GM19351 (cell line): ENCODE results near the gene ANKRD65.
A peak's percentile ranks its signal among the peaks of the same experiment; 100 is the strongest.
"Not testable (repeated sequence)": the region's sequence is repeated elsewhere in the genome, so short reads cannot be mapped to it uniquely, and the experiment has no call there.

Experiments used
- ATAC-seq: cut with Tn5 transposase; IDR thresholded peaks from one replicate; pipeline ENCODE4 v1.9.1; 2021; ENCODE audit warnings: mild to moderate bottlenecking, moderate library complexity; ENCODE audit not compliant: unreplicated experiment

ANKRD65 gene

DNA sequence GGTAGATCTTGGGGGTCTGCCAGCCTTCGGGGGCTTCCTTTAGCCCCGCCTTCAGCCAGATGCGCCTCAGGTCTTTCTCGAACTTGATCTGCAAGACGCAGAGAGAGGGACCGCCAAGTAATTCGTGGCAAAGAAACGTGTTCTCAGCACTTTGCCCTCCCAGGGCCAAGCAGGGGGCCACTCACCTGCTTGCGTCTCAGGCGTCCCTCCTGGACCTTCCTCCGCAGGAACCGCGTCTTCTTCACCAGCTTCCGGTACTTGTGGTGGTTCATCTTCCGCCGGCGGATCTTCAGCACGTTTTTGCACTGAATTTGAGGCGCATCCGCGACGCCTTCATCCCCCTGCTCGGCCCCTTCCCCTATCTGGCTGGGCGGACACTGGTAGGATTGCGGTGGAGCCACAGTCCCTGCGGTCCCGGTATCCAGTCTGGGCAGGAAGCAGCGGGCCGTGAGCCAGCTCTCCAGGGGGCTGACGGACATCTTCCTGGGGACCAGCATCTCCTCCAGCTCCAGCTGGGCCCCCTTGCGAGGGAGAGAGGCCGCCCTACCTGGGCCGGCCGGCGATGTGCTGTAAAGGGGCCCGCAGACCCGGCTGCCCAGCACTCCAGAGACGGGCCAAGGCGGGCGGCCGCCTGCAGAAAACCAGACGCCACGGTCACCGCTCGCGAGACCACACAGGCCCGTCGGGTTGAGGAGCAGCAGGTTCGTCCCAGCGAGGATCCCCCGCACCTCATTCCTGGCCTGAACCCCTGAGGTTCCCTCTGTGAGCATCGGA is 47.1 kb downstream of the ANKRD65 start:
- no peak for ATAC-seq

DNA sequence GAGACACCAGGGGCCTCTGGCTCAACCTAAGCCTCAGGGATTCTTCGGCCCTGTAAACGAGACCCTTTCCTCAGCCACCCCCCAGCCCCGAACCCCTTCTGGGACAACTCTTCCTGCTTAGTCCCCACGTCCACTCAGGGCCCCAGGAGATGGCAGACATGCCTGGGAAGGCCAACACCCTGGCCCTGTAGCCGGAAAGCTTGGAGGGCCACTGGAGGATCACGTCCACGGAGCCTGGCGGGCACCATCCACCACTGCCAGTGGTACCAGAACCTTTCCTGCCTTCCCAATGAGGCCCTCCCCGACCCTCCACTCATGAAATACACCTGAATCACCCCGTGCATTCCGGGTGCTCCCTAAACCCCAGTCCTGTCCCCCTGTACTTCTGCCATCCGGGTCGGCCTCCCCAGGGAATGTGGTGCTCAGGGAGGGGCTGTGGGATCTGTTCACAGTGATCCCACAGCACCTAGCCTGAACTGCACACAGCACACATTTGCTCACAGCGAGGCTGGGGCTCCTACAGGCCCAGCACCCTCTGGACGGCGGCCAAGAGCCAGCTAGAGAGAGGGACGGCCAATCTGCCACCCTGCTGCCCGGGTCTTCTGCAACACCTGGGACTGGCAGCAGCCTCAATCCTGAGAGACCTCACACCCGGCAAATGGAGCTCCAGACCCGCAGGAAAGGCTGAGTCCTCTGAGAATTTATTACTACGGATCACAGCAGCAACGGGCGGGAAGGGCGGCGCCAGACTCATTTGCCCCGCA is 47.8 kb downstream of the ANKRD65 start:
- ATAC-seq: no peak

DNA sequence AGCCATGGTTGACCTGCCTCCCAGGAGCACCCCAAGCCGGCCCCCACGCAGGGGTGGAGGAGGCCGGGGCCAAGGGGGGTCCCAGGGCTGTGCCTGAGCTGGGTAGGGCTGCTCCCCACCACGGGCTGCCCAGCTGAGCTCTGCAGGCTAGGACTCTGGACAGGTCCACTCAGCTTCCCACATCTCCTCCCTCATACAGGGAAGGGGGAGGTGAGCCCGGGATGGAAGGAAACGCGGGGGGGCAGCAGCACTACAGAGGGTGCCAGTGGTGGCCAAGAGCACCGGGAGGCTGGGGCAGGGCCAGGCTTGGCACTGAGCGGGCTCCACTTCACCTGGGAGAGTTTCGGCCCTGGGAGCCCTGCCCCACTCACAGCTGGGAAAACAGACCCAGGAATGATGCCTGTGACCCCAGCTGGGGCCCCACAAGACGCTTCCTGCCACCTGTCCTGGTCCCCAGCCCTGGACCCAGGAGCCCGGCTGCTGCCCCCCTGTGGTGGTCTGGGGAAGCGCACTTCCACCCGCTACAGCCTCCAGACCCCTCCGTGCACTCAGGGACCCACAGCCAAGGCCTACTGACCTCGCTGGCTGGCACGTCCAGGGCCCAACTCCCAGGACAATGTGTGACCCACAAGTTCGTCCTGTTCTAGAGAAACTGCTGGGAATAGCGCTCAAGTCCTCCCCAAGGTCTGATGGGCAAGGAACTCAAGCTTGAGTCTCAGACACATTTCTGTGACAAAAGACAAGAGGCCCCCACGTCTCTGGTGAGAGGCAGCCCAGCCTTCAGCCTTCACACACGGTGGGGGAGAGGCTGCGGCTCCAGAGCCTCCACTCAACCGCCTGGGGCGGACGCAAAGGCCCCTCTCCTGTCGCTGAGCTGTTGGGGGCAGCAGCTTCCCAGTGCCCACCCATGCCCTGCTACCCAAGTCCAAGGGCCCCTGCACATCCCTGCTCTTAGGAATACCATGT is 49.0 kb downstream of the ANKRD65 start:
- peak; percentile 39 for ATAC-seq

DNA sequence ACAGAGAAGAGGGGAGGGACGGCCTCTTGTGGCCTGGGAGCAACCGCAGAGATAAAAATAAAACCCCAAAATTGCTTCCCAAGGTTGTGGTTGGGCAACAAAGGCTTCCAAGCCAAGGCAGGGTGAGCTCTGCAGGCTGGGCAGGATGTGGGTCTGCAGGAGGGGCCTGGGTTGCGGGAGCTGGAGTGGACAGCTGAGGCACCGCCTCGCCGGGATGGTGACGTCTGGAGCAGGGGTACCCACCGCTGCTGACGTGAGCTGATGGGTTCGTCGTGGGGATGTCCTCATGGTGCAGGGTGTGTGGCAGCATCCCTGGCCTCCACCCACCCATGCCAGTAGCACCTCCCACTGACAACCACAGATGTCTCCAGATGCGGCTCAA is 49.7 kb downstream of the ANKRD65 start:
- ATAC-seq: no peak

DNA sequence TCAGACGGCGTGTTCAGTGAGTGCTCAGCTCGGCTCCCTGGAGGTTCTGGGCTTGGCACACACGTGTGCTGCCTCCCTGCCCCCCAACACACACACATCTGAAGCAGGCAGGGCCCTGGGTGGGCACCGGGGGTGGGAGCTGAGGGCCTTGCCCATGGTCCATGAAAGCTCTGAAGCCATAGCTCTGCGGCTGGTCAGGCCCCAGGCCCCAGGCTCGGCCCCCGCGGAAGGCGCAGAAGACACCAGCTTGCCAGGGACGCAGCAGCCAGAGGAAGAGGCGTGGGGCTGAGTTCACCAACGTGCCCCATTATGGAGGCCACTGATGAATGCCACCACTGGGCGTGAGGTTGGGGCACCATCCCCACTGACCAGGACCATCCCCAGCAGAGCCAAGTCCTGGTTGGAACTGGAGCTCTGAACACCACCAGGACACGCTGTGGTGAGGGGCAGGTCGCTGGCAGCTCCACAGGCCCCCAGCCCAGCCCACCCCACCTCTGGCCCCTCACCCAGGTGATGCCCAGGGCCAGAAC is 50.2 kb downstream of the ANKRD65 start:
- no peak for ATAC-seq

DNA sequence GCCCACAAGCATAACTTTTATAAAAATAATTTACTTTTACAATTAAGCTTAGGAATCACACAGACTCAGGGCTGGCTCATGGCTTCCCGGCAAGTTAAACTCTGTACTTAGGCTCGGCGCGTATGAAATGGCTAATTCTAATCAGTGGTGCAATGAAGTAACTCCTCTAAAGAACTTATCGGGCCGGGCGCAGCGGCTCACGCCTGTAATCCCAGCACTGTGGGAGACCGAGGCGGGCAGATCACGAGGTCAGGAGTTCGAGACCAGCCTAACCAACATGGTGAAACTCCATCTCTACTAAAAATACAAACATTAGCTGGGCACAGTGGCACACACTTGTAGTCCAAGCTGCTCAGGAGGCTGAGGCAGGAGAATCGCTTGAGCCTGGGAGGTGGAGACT is 51.0 kb downstream of the ANKRD65 start:
- not testable (repeated sequence) for ATAC-seq
